Body of pancreas (tissue), 4 donors: ENCODE measurements around the gene GOLM1. TPM values are rescaled to one million over a fixed set of nuclear protein-coding genes. Genes with fewer than 3 reads are reported as not detected.

Experiments
- ATAC-seq: fragments of 150-250 bp; one replicate; pipeline ENCODE4 v1.9.1; 2016
- DNase-seq, 4 donors: peaks; one replicate each; pipeline ENCODE4 v3.0.0-alpha.2; 2019
- H3K27ac ChIP-seq, 4 donors: fragments of 200-600 bp; sonication (generic); 1 replicate in 3 of 4; 2 replicates in 1 of 4; pipeline versions ENCODE4 v1.5.1 to v1.6.1; 2016 to 2019; ENCODE audit warnings: mild to moderate bottlenecking in 1 of 4, mixed read lengths in 1 of 4, moderate library complexity in 1 of 4
- H3K27me3 ChIP-seq, 2 donors: fragments of 200-600 bp; sonication (generic); one replicate each; pipeline ENCODE4 v1.6.0; 2016; ENCODE audit warnings: mild to moderate bottlenecking in 1 of 2
- H3K36me3 ChIP-seq, 2 donors: fragments of 200-600 bp; sonication (generic); replicated peaks in 1 of 2; 2 replicates each; pipeline ENCODE4 v1.5.1; 2016; ENCODE audit warnings: low read depth in 2 of 2; ENCODE audit not compliant: insufficient read depth in 1 of 2
- H3K4me1 ChIP-seq: fragments of 200-600 bp; sonication (generic); one replicate; pipeline ENCODE4 v1.6.0; 2016
- H3K4me3 ChIP-seq, 2 donors: fragments of 200-600 bp; sonication (generic); 1 replicate in 1 of 2; 2 replicates in 1 of 2; pipeline ENCODE4 v1.5.1; 2016 to 2019
- H3K9me3 ChIP-seq, 3 donors: fragments of 200-600 bp; sonication (generic); 1 replicate in 2 of 3; 2 replicates in 1 of 3; pipeline ENCODE4 v1.5.1; 2016
- POLR2A ChIP-seq, 3 donors: fragments of 450-650 bp; IDR thresholded peaks; one replicate each; pipeline ENCODE4 v1.6.1; 2016; ENCODE audit warnings: antibody characterized with exemption in 3 of 3, mild to moderate bottlenecking in 2 of 3
- WGBS, 2 donors: methylation state at CpG; one replicate each; pipeline ENCODE4 v1.1.5; 2017; 5-methylcytosine and 5-hydroxymethylcytosine counted together
- intact Hi-C: fragments of 100-400 bp; cut with DNase I; formaldehyde crosslinking; loops from one replicate; pipeline ENCODE4 v1.15.1; 2023
- total RNA-seq, 2 donors: library from RNA; depleted of rRNA; stranded (reverse); fragments of >200 nt; gene quantifications; one replicate each; pipeline ENCODE4 v1.1.0, GENCODE V29; 2016
- TF ChIP-seq, protein P1 (sequence below), 7 experiments: fragments of 450-650 bp in 4 of 7; fragments of 200-600 bp in 3 of 7; sonication (generic) in 3 of 7; IDR thresholded peaks; one replicate each; pipeline ENCODE4 v1.5.1; 2016 to 2019; ENCODE audit warnings: antibody characterized with exemption in 7 of 7

GOLM1 gene
- total RNA-seq, 2 donors from 2014 or later, result 29.0 to 36.6 TPM

DNA sequence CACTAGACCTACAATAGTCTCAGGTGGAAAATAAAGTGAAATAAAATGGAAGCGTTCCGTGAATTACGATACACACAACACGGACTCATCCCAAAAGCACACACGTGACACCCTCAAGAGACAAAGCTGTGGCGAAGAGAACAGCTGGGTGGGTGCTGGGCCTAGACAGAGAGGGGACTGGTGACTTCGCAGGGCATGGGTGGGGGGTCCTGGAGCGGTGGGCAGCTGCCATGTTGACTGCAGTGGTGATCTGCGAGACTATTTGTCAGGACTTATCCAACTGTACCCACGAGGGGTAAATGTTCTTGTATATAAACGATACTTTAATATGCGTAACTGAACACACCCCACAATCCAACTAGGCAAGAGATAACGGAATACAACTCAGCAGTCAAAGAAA lies 52.0 kb downstream of the GOLM1 start:
- no peak for TF ChIP-seq POLR2A (IDR thresholded peaks at IDR 0.05)
- TF ChIP-seq, protein P1, sequence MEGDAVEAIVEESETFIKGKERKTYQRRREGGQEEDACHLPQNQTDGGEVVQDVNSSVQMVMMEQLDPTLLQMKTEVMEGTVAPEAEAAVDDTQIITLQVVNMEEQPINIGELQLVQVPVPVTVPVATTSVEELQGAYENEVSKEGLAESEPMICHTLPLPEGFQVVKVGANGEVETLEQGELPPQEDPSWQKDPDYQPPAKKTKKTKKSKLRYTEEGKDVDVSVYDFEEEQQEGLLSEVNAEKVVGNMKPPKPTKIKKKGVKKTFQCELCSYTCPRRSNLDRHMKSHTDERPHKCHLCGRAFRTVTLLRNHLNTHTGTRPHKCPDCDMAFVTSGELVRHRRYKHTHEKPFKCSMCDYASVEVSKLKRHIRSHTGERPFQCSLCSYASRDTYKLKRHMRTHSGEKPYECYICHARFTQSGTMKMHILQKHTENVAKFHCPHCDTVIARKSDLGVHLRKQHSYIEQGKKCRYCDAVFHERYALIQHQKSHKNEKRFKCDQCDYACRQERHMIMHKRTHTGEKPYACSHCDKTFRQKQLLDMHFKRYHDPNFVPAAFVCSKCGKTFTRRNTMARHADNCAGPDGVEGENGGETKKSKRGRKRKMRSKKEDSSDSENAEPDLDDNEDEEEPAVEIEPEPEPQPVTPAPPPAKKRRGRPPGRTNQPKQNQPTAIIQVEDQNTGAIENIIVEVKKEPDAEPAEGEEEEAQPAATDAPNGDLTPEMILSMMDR (IDR thresholded peaks at IDR 0.05), result no peak
- Histone ChIP-seq H3K4me3 (no peak overlapping the region), H3K36me3 (no peaks in the 10 kb centered on the region), H3K27ac (no peak overlapping the region), H3K27me3 (no peaks in the 10 kb centered on the region), H3K9me3 (no peaks in the 10 kb centered on the region), H3K4me1 (peaks cover 4% of the 10 kb centered on the region)
- intact Hi-C loops, result no loop called here
- ATAC-seq (no peak), DNase-seq (no peak)
- 89 to 95% methylated on average over 13 of the region's 13 CpGs for WGBS, 2 donors

DNA sequence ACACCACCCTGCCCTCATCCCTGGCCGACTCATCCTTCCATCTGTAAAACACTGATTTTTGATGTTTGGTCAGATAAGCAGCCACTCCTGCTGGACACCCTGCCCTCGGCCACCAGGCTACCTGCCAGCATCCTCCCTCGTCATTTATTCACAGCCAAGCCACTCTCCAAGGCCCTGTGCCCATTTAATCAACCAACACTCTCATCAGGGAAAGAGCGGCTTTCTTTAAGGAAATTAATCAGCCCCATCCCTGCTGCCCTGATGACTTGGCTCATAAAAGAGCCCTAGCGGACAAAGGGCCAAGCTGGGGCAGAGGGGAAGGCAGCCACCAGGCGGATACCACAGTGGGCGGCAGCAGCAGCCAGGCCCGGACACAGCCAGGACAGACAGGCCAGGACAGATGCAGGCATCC lies 52.4 kb downstream of the GOLM1 start:
- ATAC-seq (no peak), DNase-seq (no peak)
- Histone ChIP-seq H3K27me3 (no peaks in the 10 kb centered on the region), H3K27ac (no peak overlapping the region), H3K4me3 (no peak overlapping the region), H3K4me1 (peaks cover 8% of the 10 kb centered on the region), H3K36me3 (no peaks in the 10 kb centered on the region), H3K9me3 (no peaks in the 10 kb centered on the region)
- intact Hi-C loops, result no loop called here
- TF ChIP-seq POLR2A (IDR thresholded peaks at IDR 0.05), result no peak
- TF ChIP-seq, protein P1 (IDR thresholded peaks at IDR 0.05), result no peak
- 85% methylated on average over 8 of the region's 8 CpGs for WGBS, 2 donors

DNA sequence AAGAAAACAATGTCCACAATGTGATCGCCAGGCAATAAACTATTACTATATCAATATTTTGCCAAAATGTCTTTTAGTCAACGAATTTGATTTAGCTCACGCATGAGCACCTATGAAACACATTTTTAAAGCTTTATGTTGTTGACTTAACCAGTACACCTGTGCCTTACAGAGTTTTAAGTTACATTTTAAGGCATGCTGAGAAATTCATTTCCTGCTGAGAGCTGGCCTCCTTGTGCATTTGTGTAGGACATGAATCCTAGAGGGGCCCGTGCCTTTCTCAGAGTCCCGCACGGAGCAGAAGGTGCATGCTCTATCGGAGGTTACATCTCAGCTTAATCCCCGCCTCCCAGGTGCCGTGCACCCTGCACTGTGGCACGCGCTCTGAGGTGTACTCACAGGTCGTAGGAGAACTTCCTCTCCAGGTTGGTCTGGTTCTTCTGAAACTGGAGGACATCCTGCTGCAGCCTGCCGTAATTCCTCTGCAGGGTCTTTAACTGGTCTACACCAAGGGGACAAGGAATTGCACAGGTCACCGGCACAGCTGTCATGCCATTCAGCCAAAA lies 53.2 kb downstream of the GOLM1 start:
- intact Hi-C loops, result no loop called here
- H3K36me3 ChIP-seq, result no peaks in the 10 kb centered on the region
- ATAC-seq (no peak), DNase-seq (no peak)
- peaks cover 13% of the 10 kb centered on the region for H3K4me1 ChIP-seq
- H3K27me3 ChIP-seq, result no peaks in the 10 kb centered on the region
- H3K4me3 ChIP-seq, result no peak overlapping the region
- H3K27ac ChIP-seq, result no peak overlapping the region
- no peaks in the 10 kb centered on the region for H3K9me3 ChIP-seq
- 93 to 95% methylated on average over 14 of the region's 14 CpGs for WGBS, 2 donors
- TF ChIP-seq POLR2A (IDR thresholded peaks at IDR 0.05), result no peak
- TF ChIP-seq, protein P1 (IDR thresholded peaks at IDR 0.05), result no peak

DNA sequence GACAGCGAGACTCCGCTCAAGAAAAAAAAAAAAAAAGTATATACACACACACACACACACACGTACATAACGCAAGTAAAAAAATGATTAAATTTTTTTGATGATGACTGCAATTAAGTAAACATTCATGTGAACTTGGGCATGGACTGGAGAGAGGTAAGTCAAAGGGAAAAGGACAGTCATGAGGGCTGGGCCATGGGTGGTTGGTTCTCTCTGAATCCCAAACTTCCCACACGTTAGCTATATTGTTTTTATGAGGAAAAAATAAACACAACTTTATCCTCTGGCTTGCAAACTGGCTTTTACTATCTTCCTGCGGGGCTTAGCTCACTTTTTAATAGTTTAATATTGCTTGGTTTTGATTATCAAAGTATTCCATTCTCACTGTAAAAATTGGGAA lies 53.7 kb downstream of the GOLM1 start:
- Histone ChIP-seq H3K36me3 (no peaks in the 10 kb centered on the region), H3K9me3 (no peaks in the 10 kb centered on the region), H3K4me3 (no peak overlapping the region), H3K27ac (no peak overlapping the region), H3K4me1 (peaks cover 15% of the 10 kb centered on the region), H3K27me3 (no peaks in the 10 kb centered on the region)
- no peak for ATAC-seq
- intact Hi-C loops, result no loop called here
- WGBS, 2 donors, result 93 to 95% methylated on average over 6 of the region's 6 CpGs
- no peak for DNase-seq
- no peak for TF ChIP-seq POLR2A (IDR thresholded peaks at IDR 0.05)
- TF ChIP-seq, protein P1 (IDR thresholded peaks at IDR 0.05), result no peak

DNA sequence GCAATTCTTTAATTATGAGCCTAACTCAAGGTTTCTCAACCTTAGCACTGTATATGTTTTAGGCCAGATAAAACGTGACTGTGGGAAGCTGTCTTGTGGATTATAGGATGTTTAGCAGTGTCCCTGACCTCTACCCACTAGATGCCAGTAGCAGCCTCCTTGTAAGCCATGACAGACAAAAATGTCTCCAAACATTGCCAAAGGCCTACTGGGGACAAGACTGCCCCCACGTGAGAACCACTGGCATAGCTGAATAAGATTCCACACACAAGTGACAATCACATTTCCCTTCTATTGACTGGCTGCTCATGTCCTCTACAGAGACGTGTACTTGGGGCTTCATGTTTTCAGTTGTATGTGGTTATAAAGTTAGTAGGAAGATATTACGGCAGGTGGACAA lies 55.4 kb downstream of the GOLM1 start:
- TF ChIP-seq, protein P1 (IDR thresholded peaks at IDR 0.05), result no peak
- TF ChIP-seq POLR2A (IDR thresholded peaks at IDR 0.05), result no peak
- no peaks in the 10 kb centered on the region for H3K27me3 ChIP-seq
- ATAC-seq, result no peak
- no peaks in the 10 kb centered on the region for H3K9me3 ChIP-seq
- no peaks in the 10 kb centered on the region for H3K36me3 ChIP-seq
- peaks cover 15% of the 10 kb centered on the region for H3K4me1 ChIP-seq
- no peak for DNase-seq
- H3K4me3 ChIP-seq, result no peak overlapping the region
- no peak overlapping the region for H3K27ac ChIP-seq
- 87 to 94% methylated on average over 4 of the region's 4 CpGs for WGBS, 2 donors
- intact Hi-C loops, result no loop called here
